Thoracic aorta (tissue), 2 donors: ENCODE measurements around the gene TEX12. TPM values are rescaled to one million over a fixed set of nuclear protein-coding genes. Genes with fewer than 3 reads are reported as not detected.

Source experiments
- ATAC-seq: fragments of 150-250 bp; one replicate; pipeline ENCODE4 v1.8.0; 2017; ENCODE audit warnings: low read depth; ENCODE audit not compliant: insufficient number of reproducible peaks, low FRiP score
- DNase-seq: peaks from one replicate; pipeline ENCODE4 v3.0.0-alpha.2; 2020; ENCODE audit warnings: low spot score
- H3K27ac ChIP-seq, 2 donors: fragments of 200-600 bp; sonication (generic); 1 replicate in 1 of 2; 2 replicates in 1 of 2; pipeline ENCODE4 v1.5.1; 2016; ENCODE audit warnings: mild to moderate bottlenecking in 2 of 2, moderate library complexity in 2 of 2
- H3K27me3 ChIP-seq: fragments of 200-600 bp; sonication (generic); replicated peaks from 2 replicates; pipeline ENCODE4 v1.6.0; 2016; ENCODE audit warnings: mild to moderate bottlenecking; ENCODE audit not compliant: insufficient read depth
- H3K36me3 ChIP-seq: fragments of 200-600 bp; sonication (generic); one replicate; pipeline ENCODE4 v1.5.1; 2016
- H3K4me1 ChIP-seq, 2 donors: fragments of 200-600 bp; sonication (generic); 1 replicate in 1 of 2; 2 replicates in 1 of 2; pipeline versions ENCODE4 v1.5.1 to v1.6.0; 2016; ENCODE audit warnings: low read depth in 2 of 2, mild to moderate bottlenecking in 1 of 2; ENCODE audit not compliant: control insufficient read depth in 1 of 2
- H3K4me3 ChIP-seq: fragments of 200-600 bp; sonication (generic); 2 replicates; pipeline ENCODE4 v1.5.1; 2016; ENCODE audit warnings: mild to moderate bottlenecking
- H3K9me3 ChIP-seq: fragments of 200-600 bp; sonication (generic); 2 replicates; pipeline ENCODE4 v1.5.1; 2016
- total RNA-seq, 2 donors: library from RNA; depleted of rRNA; stranded (reverse); fragments of >200 nt; gene quantifications; one replicate each; pipeline versions ENCODE4 v1.1.0 to v1.2.3, GENCODE V29; 2016
- TF ChIP-seq, protein P1 (sequence below): fragments of 200-600 bp; sonication (generic); IDR thresholded peaks from one replicate; pipeline ENCODE4 v1.5.1; 2019; ENCODE audit warnings: antibody characterized with exemption

Gene TEX12
- total RNA-seq, 2 donors from 2014 or later, result 0.54 to 1.4 TPM

DNA sequence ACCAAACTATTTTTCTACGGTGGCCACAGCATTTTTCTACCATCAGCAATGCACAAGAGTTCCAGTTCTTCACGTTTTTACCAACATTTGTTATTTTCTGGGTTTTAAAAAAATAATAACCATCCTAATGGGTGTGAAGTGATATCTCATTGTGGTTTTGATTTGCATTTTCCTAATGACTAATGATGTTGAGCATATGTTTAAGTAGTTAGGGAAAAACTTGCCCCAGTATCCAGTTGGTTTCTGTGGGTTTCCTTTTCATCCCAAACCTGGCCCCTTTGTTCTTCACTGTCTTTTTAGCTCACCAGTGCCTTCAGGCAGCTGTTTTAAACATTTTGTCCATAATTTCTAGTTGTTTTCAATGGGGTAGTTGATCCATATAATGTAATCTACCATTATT, 44.4 kb downstream of the TEX12 start:
- no peaks in the 10 kb centered on the region for H3K36me3 ChIP-seq
- no peak overlapping the region for H3K27ac ChIP-seq
- DNase-seq (no peak), ATAC-seq (no peak)
- no peaks in the 10 kb centered on the region for H3K9me3 ChIP-seq
- H3K27me3 ChIP-seq, result no peaks in the 10 kb centered on the region
- no peaks in the 10 kb centered on the region for H3K4me1 ChIP-seq
- no peak overlapping the region for H3K4me3 ChIP-seq
- TF ChIP-seq, protein P1, sequence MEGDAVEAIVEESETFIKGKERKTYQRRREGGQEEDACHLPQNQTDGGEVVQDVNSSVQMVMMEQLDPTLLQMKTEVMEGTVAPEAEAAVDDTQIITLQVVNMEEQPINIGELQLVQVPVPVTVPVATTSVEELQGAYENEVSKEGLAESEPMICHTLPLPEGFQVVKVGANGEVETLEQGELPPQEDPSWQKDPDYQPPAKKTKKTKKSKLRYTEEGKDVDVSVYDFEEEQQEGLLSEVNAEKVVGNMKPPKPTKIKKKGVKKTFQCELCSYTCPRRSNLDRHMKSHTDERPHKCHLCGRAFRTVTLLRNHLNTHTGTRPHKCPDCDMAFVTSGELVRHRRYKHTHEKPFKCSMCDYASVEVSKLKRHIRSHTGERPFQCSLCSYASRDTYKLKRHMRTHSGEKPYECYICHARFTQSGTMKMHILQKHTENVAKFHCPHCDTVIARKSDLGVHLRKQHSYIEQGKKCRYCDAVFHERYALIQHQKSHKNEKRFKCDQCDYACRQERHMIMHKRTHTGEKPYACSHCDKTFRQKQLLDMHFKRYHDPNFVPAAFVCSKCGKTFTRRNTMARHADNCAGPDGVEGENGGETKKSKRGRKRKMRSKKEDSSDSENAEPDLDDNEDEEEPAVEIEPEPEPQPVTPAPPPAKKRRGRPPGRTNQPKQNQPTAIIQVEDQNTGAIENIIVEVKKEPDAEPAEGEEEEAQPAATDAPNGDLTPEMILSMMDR, result no peak

GRCh38 chr11:112212290-112212689, 45.1 kb downstream of the TEX12 start:
- Histone ChIP-seq H3K4me3 (no peak overlapping the region), H3K27ac (no peak overlapping the region), H3K9me3 (no peaks in the 10 kb centered on the region), H3K36me3 (no peaks in the 10 kb centered on the region), H3K4me1 (no peaks in the 10 kb centered on the region), H3K27me3 (no peaks in the 10 kb centered on the region)
- TF ChIP-seq, protein P1, result no peak
- DNase-seq (no peak), ATAC-seq (no peak)

- Histone ChIP-seq H3K27me3 (no peaks in the 10 kb centered on the region), H3K9me3 (no peaks in the 10 kb centered on the region), H3K4me3 (no peak overlapping the region), H3K36me3 (no peaks in the 10 kb centered on the region), H3K27ac (no peak overlapping the region), H3K4me1 (no peaks in the 10 kb centered on the region)
- TF ChIP-seq, protein P1, result no peak
- ATAC-seq, result no peak
- DNase-seq, result no peak
Observed at GRCh38 chr11:112212710-112213109, 45.5 kb downstream of the TEX12 start.

DNA sequence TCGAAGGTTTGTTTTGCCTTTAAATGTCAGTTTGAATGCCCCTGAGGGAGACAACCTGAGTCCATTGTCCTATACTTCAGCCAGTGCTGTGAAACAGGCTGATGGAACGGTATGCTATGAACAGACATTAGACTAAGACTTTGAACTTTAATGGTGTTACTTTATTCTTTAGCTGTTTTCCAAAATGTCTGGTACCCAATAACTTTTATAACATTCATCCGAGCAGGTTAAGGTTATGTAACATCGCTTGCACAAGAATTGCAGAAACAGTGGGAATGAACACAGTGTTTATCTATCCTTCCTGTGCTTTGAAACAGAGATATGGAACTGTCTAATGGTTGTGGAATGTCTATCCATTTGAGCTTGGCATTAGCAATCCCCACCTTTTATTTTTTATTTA, 46.6 kb downstream of the TEX12 start:
- Histone ChIP-seq H3K4me1 (no peaks in the 10 kb centered on the region), H3K4me3 (no peak overlapping the region), H3K9me3 (no peaks in the 10 kb centered on the region), H3K36me3 (no peaks in the 10 kb centered on the region), H3K27ac (no peak overlapping the region), H3K27me3 (no peaks in the 10 kb centered on the region)
- ATAC-seq (no peak), DNase-seq (no peak)
- TF ChIP-seq, protein P1, result no peak

DNA sequence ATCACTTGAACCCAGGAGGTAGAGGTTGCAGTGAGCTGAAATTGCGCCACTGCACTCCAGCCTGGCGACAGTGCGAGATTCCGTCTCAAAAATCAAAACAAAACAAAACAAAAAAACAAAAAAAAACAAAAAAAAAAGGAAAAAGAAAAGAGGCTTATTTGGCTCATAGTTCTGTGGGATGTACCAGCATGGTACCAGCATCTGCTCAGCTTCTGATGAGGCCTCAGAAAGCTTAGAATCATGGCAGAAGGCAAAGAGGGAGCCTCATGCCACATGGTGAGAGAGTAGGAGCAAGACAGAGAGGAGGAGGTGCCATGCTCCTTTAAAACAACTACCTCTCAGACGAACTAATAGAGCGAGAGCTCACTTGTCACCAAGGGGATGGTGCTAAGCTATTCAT, 48.4 kb downstream of the TEX12 start:
- no peaks in the 10 kb centered on the region for H3K36me3 ChIP-seq
- DNase-seq (no peak), ATAC-seq (no peak)
- no peaks in the 10 kb centered on the region for H3K27me3 ChIP-seq
- H3K4me1 ChIP-seq, result no peaks in the 10 kb centered on the region
- TF ChIP-seq, protein P1, result no peak
- no peak overlapping the region for H3K4me3 ChIP-seq
- no peak overlapping the region for H3K27ac ChIP-seq
- no peaks in the 10 kb centered on the region for H3K9me3 ChIP-seq
